ENCODE data around the gene PALB2.

Gene PALB2

GRCh38 chr16:23629516-23629915, 11.6 kb downstream of the PALB2 start:
- TF ChIP-seq TEAD4 (IDR thresholded peaks at IDR 0.05), result no peak
- TF ChIP-seq FOXM1 (IDR thresholded peaks at IDR 0.05; ENCODE audit: borderline replicate concordance, low read depth), result no peak
- TF ChIP-seq NFIC (IDR thresholded peaks at IDR 0.05), result no peak
- TF ChIP-seq TAF1 (IDR thresholded peaks at IDR 0.05; ENCODE audit: low read depth), result no peak
- no peak for TF ChIP-seq TCF12 (IDR thresholded peaks at IDR 0.05; ENCODE audit: low read depth)
- TF ChIP-seq USF1 (IDR thresholded peaks at IDR 0.05), result no peak
- TF ChIP-seq CREB1 (IDR thresholded peaks at IDR 0.05; ENCODE audit: low read depth), result no peak
- TF ChIP-seq, protein P1, sequence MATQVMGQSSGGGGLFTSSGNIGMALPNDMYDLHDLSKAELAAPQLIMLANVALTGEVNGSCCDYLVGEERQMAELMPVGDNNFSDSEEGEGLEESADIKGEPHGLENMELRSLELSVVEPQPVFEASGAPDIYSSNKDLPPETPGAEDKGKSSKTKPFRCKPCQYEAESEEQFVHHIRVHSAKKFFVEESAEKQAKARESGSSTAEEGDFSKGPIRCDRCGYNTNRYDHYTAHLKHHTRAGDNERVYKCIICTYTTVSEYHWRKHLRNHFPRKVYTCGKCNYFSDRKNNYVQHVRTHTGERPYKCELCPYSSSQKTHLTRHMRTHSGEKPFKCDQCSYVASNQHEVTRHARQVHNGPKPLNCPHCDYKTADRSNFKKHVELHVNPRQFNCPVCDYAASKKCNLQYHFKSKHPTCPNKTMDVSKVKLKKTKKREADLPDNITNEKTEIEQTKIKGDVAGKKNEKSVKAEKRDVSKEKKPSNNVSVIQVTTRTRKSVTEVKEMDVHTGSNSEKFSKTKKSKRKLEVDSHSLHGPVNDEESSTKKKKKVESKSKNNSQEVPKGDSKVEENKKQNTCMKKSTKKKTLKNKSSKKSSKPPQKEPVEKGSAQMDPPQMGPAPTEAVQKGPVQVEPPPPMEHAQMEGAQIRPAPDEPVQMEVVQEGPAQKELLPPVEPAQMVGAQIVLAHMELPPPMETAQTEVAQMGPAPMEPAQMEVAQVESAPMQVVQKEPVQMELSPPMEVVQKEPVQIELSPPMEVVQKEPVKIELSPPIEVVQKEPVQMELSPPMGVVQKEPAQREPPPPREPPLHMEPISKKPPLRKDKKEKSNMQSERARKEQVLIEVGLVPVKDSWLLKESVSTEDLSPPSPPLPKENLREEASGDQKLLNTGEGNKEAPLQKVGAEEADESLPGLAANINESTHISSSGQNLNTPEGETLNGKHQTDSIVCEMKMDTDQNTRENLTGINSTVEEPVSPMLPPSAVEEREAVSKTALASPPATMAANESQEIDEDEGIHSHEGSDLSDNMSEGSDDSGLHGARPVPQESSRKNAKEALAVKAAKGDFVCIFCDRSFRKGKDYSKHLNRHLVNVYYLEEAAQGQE (IDR thresholded peaks at IDR 0.05; ENCODE audit: low read depth), result no peak
- TF ChIP-seq MAX (IDR thresholded peaks at IDR 0.05), result no peak

DNA sequence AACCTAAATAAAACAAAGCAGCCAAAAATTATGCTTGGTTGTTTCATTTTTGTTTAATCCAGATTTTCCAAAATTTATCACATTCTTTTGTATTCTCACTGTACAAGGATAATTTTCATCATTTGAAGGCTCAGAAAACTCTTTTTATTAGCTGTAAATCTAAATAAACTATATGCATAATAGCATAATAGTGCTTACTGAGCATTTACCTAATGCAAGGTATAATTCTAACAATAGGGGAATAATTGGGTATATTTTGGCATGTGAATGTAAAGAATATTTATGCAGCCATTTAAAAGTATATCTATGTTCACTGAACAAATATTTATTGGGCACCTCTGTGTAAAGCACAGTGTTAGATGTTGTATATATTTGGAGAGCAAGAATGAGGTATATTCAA, 17.0 kb downstream of the PALB2 start:
- TF ChIP-seq MAX (IDR thresholded peaks at IDR 0.05) (no peak), ZBTB7A (IDR thresholded peaks at IDR 0.05; ENCODE audit: low read depth) (no peak), YY1 (IDR thresholded peaks at IDR 0.05; ENCODE audit: low read depth) (no peak), TAF1 (IDR thresholded peaks at IDR 0.05; ENCODE audit: low read depth) (no peak), FOXM1 (IDR thresholded peaks at IDR 0.05; ENCODE audit: borderline replicate concordance, low read depth) (no peak), NFIC (IDR thresholded peaks at IDR 0.05) (no peak), EGR1 (IDR thresholded peaks at IDR 0.05) (no peak), TEAD4 (IDR thresholded peaks at IDR 0.05) (no peak), RAD21 (IDR thresholded peaks at IDR 0.05; ENCODE audit: low read depth) (no peak), TCF12 (IDR thresholded peaks at IDR 0.05; ENCODE audit: low read depth) (no peak), EP300 (IDR thresholded peaks at IDR 0.05; ENCODE audit: borderline replicate concordance) (no peak), CREB1 (IDR thresholded peaks at IDR 0.05; ENCODE audit: low read depth) (no peak), CEBPB (IDR thresholded peaks at IDR 0.05) (no peak), USF1 (IDR thresholded peaks at IDR 0.05) (no peak)
- TF ChIP-seq, protein P1 (IDR thresholded peaks at IDR 0.05; ENCODE audit: low read depth), result no peak

- no peak for TF ChIP-seq USF1 (IDR thresholded peaks at IDR 0.05)
- TF ChIP-seq YY1 (IDR thresholded peaks at IDR 0.05; ENCODE audit: low read depth), result no peak
- no peak for TF ChIP-seq TEAD4 (IDR thresholded peaks at IDR 0.05)
- TF ChIP-seq EGR1 (IDR thresholded peaks at IDR 0.05), result no peak
- no peak for TF ChIP-seq CREB1 (IDR thresholded peaks at IDR 0.05; ENCODE audit: low read depth)
- no peak for TF ChIP-seq RAD21 (IDR thresholded peaks at IDR 0.05; ENCODE audit: low read depth)
- TF ChIP-seq ZBTB7A (IDR thresholded peaks at IDR 0.05; ENCODE audit: low read depth), result no peak
- TF ChIP-seq EP300 (IDR thresholded peaks at IDR 0.05; ENCODE audit: borderline replicate concordance), result no peak
- no peak for TF ChIP-seq FOXM1 (IDR thresholded peaks at IDR 0.05; ENCODE audit: borderline replicate concordance, low read depth)
These were observed 25.3 kb downstream of the PALB2 start for GRCh38 chr16:23615805-23616204.

GRCh38 chr16:23611936-23612335, 29.2 kb downstream of the PALB2 start:
- no peak for TF ChIP-seq CREB1 (IDR thresholded peaks at IDR 0.05; ENCODE audit: low read depth)
- TF ChIP-seq CEBPB (IDR thresholded peaks at IDR 0.05), result no peak
- no peak for TF ChIP-seq ZBTB7A (IDR thresholded peaks at IDR 0.05; ENCODE audit: low read depth)
- TF ChIP-seq RAD21 (IDR thresholded peaks at IDR 0.05; ENCODE audit: low read depth), result no peak
- TF ChIP-seq YY1 (IDR thresholded peaks at IDR 0.05; ENCODE audit: low read depth), result no peak
- no peak for TF ChIP-seq TAF1 (IDR thresholded peaks at IDR 0.05; ENCODE audit: low read depth)
- no peak for TF ChIP-seq TEAD4 (IDR thresholded peaks at IDR 0.05)
- TF ChIP-seq, protein P1 (IDR thresholded peaks at IDR 0.05; ENCODE audit: low read depth), result no peak
- no peak for TF ChIP-seq MAX (IDR thresholded peaks at IDR 0.05)
- no peak for TF ChIP-seq USF1 (IDR thresholded peaks at IDR 0.05)
- TF ChIP-seq EGR1 (IDR thresholded peaks at IDR 0.05), result no peak
- TF ChIP-seq EP300 (IDR thresholded peaks at IDR 0.05; ENCODE audit: borderline replicate concordance), result no peak
- no peak for TF ChIP-seq FOXM1 (IDR thresholded peaks at IDR 0.05; ENCODE audit: borderline replicate concordance, low read depth)
- no peak for TF ChIP-seq NFIC (IDR thresholded peaks at IDR 0.05)
- no peak for TF ChIP-seq TCF12 (IDR thresholded peaks at IDR 0.05; ENCODE audit: low read depth)
